Ovary (tissue), 3 donors: ENCODE data around the gene PIGK.
"Not testable (repeated sequence)": the region's sequence is repeated elsewhere in the genome, so short reads cannot be mapped to it uniquely, and the experiment has no call there.

ENCODE experiments used
- CTCF ChIP-seq, 3 donors: fragments of 450-650 bp in 2 of 3; fragments of 200-600 bp in 1 of 3; IDR thresholded peaks; one replicate each; pipeline versions ENCODE4 v1.5.1 to v1.8.0; 2016 to 2022; ENCODE audit warnings: antibody characterized with exemption in 3 of 3, mild to moderate bottlenecking in 1 of 3
- EP300 ChIP-seq: sonication (generic); formaldehyde crosslinking; IDR thresholded peaks from one replicate; pipeline ENCODE4 v1.6.1; 2017; ENCODE audit warnings: antibody characterized with exemption
- POLR2A ChIP-seq: fragments of 450-650 bp; IDR thresholded peaks from one replicate; pipeline ENCODE4 v1.6.1; 2017; ENCODE audit warnings: antibody characterized with exemption, mild to moderate bottlenecking, moderate library complexity
- donor health status: DM: no; HTN: no; CAD: no.

- not testable (repeated sequence) for TF ChIP-seq POLR2A; CTCF (IDR thresholded peaks at IDR 0.05); EP300
Observed at GRCh38 chr1:77204043-77204442, 15.2 kb downstream of the PIGK start.
